ENCODE results near the gene DIDO1.

The DIDO1 gene

GRCh38 chr20:62901891-62902290, 24.4 kb downstream of the DIDO1 start:
- no peak for TF ChIP-seq REST (IDR thresholded peaks at IDR 0.05; ENCODE audit: insufficient read depth in 1 of 2, low read depth in 2 of 2, low read length in 2 of 2)
- TF ChIP-seq TAF1 (IDR thresholded peaks at IDR 0.05; ENCODE audit: borderline replicate concordance, insufficient read depth, low read length) = no peak
- no peak for TF ChIP-seq FOXP2 (optimal IDR thresholded peaks at IDR 0.05; ENCODE audit: borderline replicate concordance, extremely low read depth, extremely low read length, insufficient read depth)
- no peak for TF ChIP-seq SIN3A (IDR thresholded peaks at IDR 0.05; ENCODE audit: borderline replicate concordance, insufficient read depth, low read length)
- TF ChIP-seq POLR2AphosphoS5 (IDR thresholded peaks at IDR 0.05; ENCODE audit: low read depth, low read length) = no peak

- TF ChIP-seq TAF1 (IDR thresholded peaks at IDR 0.05; ENCODE audit: borderline replicate concordance, insufficient read depth, low read length) = no peak
- TF ChIP-seq SIN3A (IDR thresholded peaks at IDR 0.05; ENCODE audit: borderline replicate concordance, insufficient read depth, low read length) = no peak
- TF ChIP-seq REST (IDR thresholded peaks at IDR 0.05; ENCODE audit: insufficient read depth in 1 of 2, low read depth in 2 of 2, low read length in 2 of 2) = no peak
- peak; percentile 29; the same call in 1 of the 2 replicates for TF ChIP-seq POLR2AphosphoS5 (IDR thresholded peaks at IDR 0.05; ENCODE audit: low read depth, low read length)
- TF ChIP-seq FOXP2 (optimal IDR thresholded peaks at IDR 0.05; ENCODE audit: borderline replicate concordance, extremely low read depth, extremely low read length, insufficient read depth) = peak; percentile 7
Measured at GRCh38 chr20:62900692-62901584, 25.4 kb downstream of the DIDO1 start.

GRCh38 chr20:62900052-62900691, 26.1 kb downstream of the DIDO1 start:
- TF ChIP-seq FOXP2 (optimal IDR thresholded peaks at IDR 0.05; ENCODE audit: borderline replicate concordance, extremely low read depth, extremely low read length, insufficient read depth) (peak; percentile 21), REST (IDR thresholded peaks at IDR 0.05; ENCODE audit: insufficient read depth in 1 of 2, low read depth in 2 of 2, low read length in 2 of 2) (no peak), POLR2AphosphoS5 (IDR thresholded peaks at IDR 0.05; ENCODE audit: low read depth, low read length) (peak; percentile 42; the same call in 1 of the 2 replicates)

GRCh38 chr20:62899633-62900051, 26.7 kb downstream of the DIDO1 start:
- TF ChIP-seq POLR2AphosphoS5 (IDR thresholded peaks at IDR 0.05; ENCODE audit: low read depth, low read length) (no peak), TAF1 (IDR thresholded peaks at IDR 0.05; ENCODE audit: borderline replicate concordance, insufficient read depth, low read length) (no peak), REST (IDR thresholded peaks at IDR 0.05; ENCODE audit: insufficient read depth in 1 of 2, low read depth in 2 of 2, low read length in 2 of 2) (no peak), FOXP2 (optimal IDR thresholded peaks at IDR 0.05; ENCODE audit: borderline replicate concordance, extremely low read depth, extremely low read length, insufficient read depth) (no peak), SIN3A (IDR thresholded peaks at IDR 0.05; ENCODE audit: borderline replicate concordance, insufficient read depth, low read length) (no peak)
